ENCODE data around the gene ADARB1.

Gene ADARB1

GRCh38 chr21:45064618-45065399, 9.6 kb upstream of the ADARB1 start:
- TF ChIP-seq CTCF (IDR thresholded peaks at IDR 0.05; ENCODE audit: insufficient read depth, low read depth, low read length, missing control alignments): no peak
- DNase-seq (ENCODE audit: low read depth): no peak
- no peak overlapping the region for H3K4me3 ChIP-seq (ENCODE audit: low read length)

GRCh38 chr21:45067462-45068285, 6.7 kb upstream of the ADARB1 start:
- TF ChIP-seq CTCF (IDR thresholded peaks at IDR 0.05; ENCODE audit: insufficient read depth, low read depth, low read length, missing control alignments): no peak
- DNase-seq (ENCODE audit: low read depth): no peak
- H3K4me3 ChIP-seq (ENCODE audit: low read length): no peak overlapping the region

GRCh38 chr21:45069085-45069484, 5.3 kb upstream of the ADARB1 start:
- H3K4me3 ChIP-seq (ENCODE audit: low read length): no peak overlapping the region
- TF ChIP-seq CTCF (IDR thresholded peaks at IDR 0.05; ENCODE audit: insufficient read depth, low read depth, low read length, missing control alignments): no peak
- DNase-seq (ENCODE audit: low read depth): no peak

- peak; percentile 25 for DNase-seq (ENCODE audit: low read depth)
- H3K4me3 ChIP-seq (ENCODE audit: low read length): no peak overlapping the region
- TF ChIP-seq CTCF (IDR thresholded peaks at IDR 0.05; ENCODE audit: insufficient read depth, low read depth, low read length, missing control alignments): no peak
These were observed 4.7 kb upstream of the ADARB1 start for GRCh38 chr21:45069711-45070110.

- TF ChIP-seq CTCF (IDR thresholded peaks at IDR 0.05; ENCODE audit: insufficient read depth, low read depth, low read length, missing control alignments): no peak
- no peak for DNase-seq (ENCODE audit: low read depth)
- H3K4me3 ChIP-seq (ENCODE audit: low read length): no peak overlapping the region
These were observed 3.1 kb upstream of the ADARB1 start for GRCh38 chr21:45071078-45071873.

- no peak for DNase-seq (ENCODE audit: low read depth)
- no peak overlapping the region for H3K4me3 ChIP-seq (ENCODE audit: low read length)
- TF ChIP-seq CTCF (IDR thresholded peaks at IDR 0.05; ENCODE audit: insufficient read depth, low read depth, low read length, missing control alignments): no peak
These were observed 2.3 kb upstream of the ADARB1 start for GRCh38 chr21:45071874-45072737.

All from epithelial cell of esophagus (primary cell).